HL-60 (cell line): ENCODE results near the gene AK9.

Experiments
- DNase-seq, 2 experiments: peaks; one replicate each; pipeline ENCODE4 v3.0.0-alpha.2; 2010 to 2020; ENCODE audit warnings: low read depth in 1 of 2, low spot score in 1 of 2
- H3K27ac ChIP-seq: fragments of 250-450 bp; sonication (Bioruptor Pico); replicated peaks from 2 replicates; pipeline ENCODE4 v1.5.1; 2020; ENCODE audit warnings: mild to moderate bottlenecking, moderate library complexity
- H3K27me3 ChIP-seq: fragments of 250-450 bp; sonication (Bioruptor Pico); 2 replicates; pipeline ENCODE4 v1.5.1; 2021; ENCODE audit warnings: mild to moderate bottlenecking, moderate library complexity; ENCODE audit not compliant: insufficient read depth, poor library complexity, severe bottlenecking
- H3K4me3 ChIP-seq: replicated peaks from 2 replicates; pipeline ENCODE4 v1.5.1; 2011; ENCODE audit warnings: mild to moderate bottlenecking, control low read depth, low read length; ENCODE audit not compliant: insufficient read depth
- GABPA ChIP-seq: IDR thresholded peaks from 2 replicates; pipeline ENCODE4 v1.6.1; 2012; ENCODE audit warnings: low read depth
- POLR2AphosphoS5 ChIP-seq: IDR thresholded peaks from 2 replicates; pipeline ENCODE4 v1.6.1; 2012; ENCODE audit warnings: low read depth
- SPI1 ChIP-seq: IDR thresholded peaks from 2 replicates; pipeline ENCODE4 v1.6.1; 2012; ENCODE audit warnings: low read depth, mild to moderate bottlenecking, borderline replicate concordance
- TF ChIP-seq, protein P1 (sequence below): IDR thresholded peaks from 2 replicates; pipeline ENCODE4 v1.6.1; 2012; ENCODE audit warnings: low read depth; ENCODE audit not compliant: insufficient replicate concordance
- TF ChIP-seq, protein P2 (sequence below): IDR thresholded peaks from one replicate; pipeline ENCODE4 v1.5.1; 2011; ENCODE audit warnings: low read length, control low read depth, inconsistent platforms; ENCODE audit not compliant: insufficient read depth

Gene AK9

DNA sequence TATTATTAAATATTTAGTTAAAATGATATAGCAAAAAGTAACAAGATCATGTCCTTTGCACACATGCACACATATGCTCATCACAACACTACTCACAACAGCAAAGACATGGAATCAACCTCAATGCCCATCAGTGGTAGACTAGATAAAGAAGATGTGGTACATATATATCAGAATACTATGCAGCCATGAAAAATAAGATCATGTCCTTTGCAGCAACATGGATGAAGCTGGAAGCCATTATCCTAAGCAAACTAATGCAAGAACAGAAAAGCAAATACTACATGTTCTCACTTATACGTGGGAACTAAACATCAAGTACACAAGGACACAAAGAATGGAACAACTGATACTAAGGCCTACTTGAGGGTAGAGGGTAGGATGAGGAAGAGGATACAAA, 14.3 kb downstream of the AK9 start:
- no peak overlapping the region for H3K4me3 ChIP-seq
- no peak overlapping the region for H3K27ac ChIP-seq
- no peak for TF ChIP-seq SPI1
- TF ChIP-seq, protein P1, sequence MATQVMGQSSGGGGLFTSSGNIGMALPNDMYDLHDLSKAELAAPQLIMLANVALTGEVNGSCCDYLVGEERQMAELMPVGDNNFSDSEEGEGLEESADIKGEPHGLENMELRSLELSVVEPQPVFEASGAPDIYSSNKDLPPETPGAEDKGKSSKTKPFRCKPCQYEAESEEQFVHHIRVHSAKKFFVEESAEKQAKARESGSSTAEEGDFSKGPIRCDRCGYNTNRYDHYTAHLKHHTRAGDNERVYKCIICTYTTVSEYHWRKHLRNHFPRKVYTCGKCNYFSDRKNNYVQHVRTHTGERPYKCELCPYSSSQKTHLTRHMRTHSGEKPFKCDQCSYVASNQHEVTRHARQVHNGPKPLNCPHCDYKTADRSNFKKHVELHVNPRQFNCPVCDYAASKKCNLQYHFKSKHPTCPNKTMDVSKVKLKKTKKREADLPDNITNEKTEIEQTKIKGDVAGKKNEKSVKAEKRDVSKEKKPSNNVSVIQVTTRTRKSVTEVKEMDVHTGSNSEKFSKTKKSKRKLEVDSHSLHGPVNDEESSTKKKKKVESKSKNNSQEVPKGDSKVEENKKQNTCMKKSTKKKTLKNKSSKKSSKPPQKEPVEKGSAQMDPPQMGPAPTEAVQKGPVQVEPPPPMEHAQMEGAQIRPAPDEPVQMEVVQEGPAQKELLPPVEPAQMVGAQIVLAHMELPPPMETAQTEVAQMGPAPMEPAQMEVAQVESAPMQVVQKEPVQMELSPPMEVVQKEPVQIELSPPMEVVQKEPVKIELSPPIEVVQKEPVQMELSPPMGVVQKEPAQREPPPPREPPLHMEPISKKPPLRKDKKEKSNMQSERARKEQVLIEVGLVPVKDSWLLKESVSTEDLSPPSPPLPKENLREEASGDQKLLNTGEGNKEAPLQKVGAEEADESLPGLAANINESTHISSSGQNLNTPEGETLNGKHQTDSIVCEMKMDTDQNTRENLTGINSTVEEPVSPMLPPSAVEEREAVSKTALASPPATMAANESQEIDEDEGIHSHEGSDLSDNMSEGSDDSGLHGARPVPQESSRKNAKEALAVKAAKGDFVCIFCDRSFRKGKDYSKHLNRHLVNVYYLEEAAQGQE: no peak
- TF ChIP-seq POLR2AphosphoS5: no peak
- TF ChIP-seq, protein P2, sequence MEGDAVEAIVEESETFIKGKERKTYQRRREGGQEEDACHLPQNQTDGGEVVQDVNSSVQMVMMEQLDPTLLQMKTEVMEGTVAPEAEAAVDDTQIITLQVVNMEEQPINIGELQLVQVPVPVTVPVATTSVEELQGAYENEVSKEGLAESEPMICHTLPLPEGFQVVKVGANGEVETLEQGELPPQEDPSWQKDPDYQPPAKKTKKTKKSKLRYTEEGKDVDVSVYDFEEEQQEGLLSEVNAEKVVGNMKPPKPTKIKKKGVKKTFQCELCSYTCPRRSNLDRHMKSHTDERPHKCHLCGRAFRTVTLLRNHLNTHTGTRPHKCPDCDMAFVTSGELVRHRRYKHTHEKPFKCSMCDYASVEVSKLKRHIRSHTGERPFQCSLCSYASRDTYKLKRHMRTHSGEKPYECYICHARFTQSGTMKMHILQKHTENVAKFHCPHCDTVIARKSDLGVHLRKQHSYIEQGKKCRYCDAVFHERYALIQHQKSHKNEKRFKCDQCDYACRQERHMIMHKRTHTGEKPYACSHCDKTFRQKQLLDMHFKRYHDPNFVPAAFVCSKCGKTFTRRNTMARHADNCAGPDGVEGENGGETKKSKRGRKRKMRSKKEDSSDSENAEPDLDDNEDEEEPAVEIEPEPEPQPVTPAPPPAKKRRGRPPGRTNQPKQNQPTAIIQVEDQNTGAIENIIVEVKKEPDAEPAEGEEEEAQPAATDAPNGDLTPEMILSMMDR: no peak
- TF ChIP-seq GABPA: no peak
- no peaks in the 10 kb centered on the region for H3K27me3 ChIP-seq
- DNase-seq: no peak

DNA sequence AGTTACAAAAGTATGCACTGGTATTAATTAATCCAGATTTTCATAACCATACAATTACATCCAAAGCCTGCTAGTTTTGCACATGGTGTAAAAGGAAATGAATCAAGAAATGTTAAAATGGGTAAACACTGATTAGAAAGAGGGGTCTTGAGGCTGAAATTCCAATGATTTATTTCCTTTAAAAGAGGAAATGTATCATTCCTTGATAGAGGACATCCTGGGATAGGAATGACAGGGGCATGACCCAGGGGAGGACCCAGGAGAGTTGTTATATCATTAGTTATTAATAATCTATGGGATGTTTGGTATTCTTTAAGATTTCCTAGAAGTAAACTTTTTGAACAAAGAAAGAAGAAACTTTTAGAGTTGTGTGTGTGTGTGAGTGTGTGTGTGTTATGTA, 18.2 kb downstream of the AK9 start:
- Histone ChIP-seq H3K4me3 (no peak overlapping the region), H3K27me3 (no peaks in the 10 kb centered on the region)
- TF ChIP-seq, protein P1: no peak
- TF ChIP-seq, protein P2: no peak
- TF ChIP-seq SPI1: no peak
- no peak for TF ChIP-seq POLR2AphosphoS5
- no peak for TF ChIP-seq GABPA

DNA sequence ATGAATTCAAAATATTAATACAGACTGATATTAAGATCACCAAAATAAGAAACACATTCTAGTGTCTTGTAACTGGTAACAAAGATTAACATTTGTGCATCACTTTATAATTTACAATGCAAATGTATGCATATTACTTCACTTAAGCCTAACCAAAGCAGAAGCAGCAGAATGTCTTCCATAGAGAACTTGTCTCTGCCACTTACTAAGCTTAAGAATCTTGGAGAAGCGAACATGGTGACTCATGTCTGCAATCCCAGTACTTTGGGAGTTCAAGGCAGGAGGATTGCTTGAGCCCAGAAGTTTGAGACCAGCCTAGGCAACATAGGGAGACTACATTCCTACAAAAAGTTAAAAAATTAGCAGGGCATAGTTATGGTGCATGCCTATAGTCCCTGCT, 18.8 kb downstream of the AK9 start:
- Histone ChIP-seq H3K27ac (no peak overlapping the region), H3K4me3 (no peak overlapping the region), H3K27me3 (no peaks in the 10 kb centered on the region)
- no peak for DNase-seq
- TF ChIP-seq GABPA: no peak
- TF ChIP-seq, protein P1: no peak

More for the DNA sequence above, 18.2 kb downstream of the AK9 start:
- H3K27ac ChIP-seq: no peak overlapping the region
- no peak for DNase-seq

DNA sequence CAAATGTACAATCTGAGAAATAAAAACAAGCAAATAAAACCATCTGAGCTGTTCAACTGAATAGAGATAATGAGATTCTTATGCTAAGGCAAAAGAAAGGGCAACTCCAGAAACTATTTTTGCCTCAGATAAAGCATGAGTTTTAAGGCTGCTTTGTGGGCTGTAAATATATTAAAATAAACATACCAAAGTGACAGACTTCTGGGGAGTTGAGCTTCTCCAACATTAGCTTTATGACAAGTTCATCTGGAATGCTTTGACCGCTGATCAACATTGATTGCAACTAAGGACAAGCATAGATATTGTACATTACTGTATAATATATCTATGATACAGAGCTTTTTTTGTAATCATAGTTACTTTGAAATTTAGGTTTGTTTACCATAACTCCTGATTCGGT, 19.3 kb downstream of the AK9 start:
- DNase-seq: no peak
- no peak for TF ChIP-seq POLR2AphosphoS5
- TF ChIP-seq, protein P1: no peak
- TF ChIP-seq, protein P2: no peak
- TF ChIP-seq GABPA: no peak
- no peak for TF ChIP-seq SPI1
- no peaks in the 10 kb centered on the region for H3K27me3 ChIP-seq
- H3K4me3 ChIP-seq: no peak overlapping the region
- H3K27ac ChIP-seq: no peak overlapping the region
